Heart left ventricle (tissue), 16 donors: ENCODE measurements around the gene IGLON5. TPM values are rescaled to one million over a fixed set of nuclear protein-coding genes. Genes with fewer than 3 reads are reported as not detected.
A peak's percentile ranks its signal among the peaks of the same experiment; 100 is the strongest.

Source experiments
- ATAC-seq, 4 donors: fragments of 200-7000 bp; cut with Tn5 transposase; one replicate each; pipeline ENCODE4 v1.9.1; 2020 to 2022; ENCODE audit warnings: moderate library complexity in 4 of 4, mild to moderate bottlenecking in 3 of 4, moderate number of reproducible peaks in 1 of 4
- DNase-seq, 5 donors: peaks; one replicate each; pipeline ENCODE4 v3.0.0-alpha.2; 2020
- H3K27ac ChIP-seq, 12 donors: fragments of 200-600 bp; sonication (generic) in 4 of 12; one replicate each; pipeline versions ENCODE4 v1.5.0 to v1.8.0; 2016 to 2022; ENCODE audit warnings: mild to moderate bottlenecking in 2 of 12
- H3K27me3 ChIP-seq, 9 donors: fragments of 200-600 bp; sonication (generic) in 2 of 9; one replicate each; pipeline versions ENCODE4 v1.5.1 to v1.8.0; 2016 to 2022; ENCODE audit warnings: mild to moderate bottlenecking in 3 of 9
- H3K36me3 ChIP-seq, 9 donors: fragments of 200-600 bp; sonication (generic) in 2 of 9; one replicate each; pipeline versions ENCODE4 v1.5.0 to v1.8.0; 2018 to 2022; ENCODE audit warnings: mild to moderate bottlenecking in 2 of 9
- H3K4me1 ChIP-seq, 12 donors: fragments of 200-600 bp; sonication (generic) in 4 of 12; one replicate each; pipeline versions ENCODE4 v1.5.0 to v1.8.0; 2016 to 2022; ENCODE audit warnings: mild to moderate bottlenecking in 3 of 12
- H3K4me3 ChIP-seq, 12 donors: fragments of 200-600 bp; sonication (generic) in 4 of 12; one replicate each; pipeline versions ENCODE4 v1.5.0 to v1.8.0; 2017 to 2022; ENCODE audit warnings: mild to moderate bottlenecking in 9 of 12, moderate library complexity in 4 of 12
- H3K9me3 ChIP-seq, 12 donors: fragments of 200-600 bp; sonication (generic) in 4 of 12; one replicate each; pipeline versions ENCODE4 v1.5.0 to v1.8.0; 2016 to 2022; ENCODE audit warnings: mild to moderate bottlenecking in 1 of 12
- CTCF ChIP-seq, 12 donors: fragments of 200-600 bp; sonication (generic) in 4 of 12; IDR thresholded peaks; one replicate each; pipeline versions ENCODE4 v1.5.0 to v1.8.0; 2018 to 2022; ENCODE audit warnings: antibody characterized with exemption in 12 of 12, mild to moderate bottlenecking in 5 of 12
- POLR2A ChIP-seq, 2 donors: fragments of 450-650 bp; IDR thresholded peaks; one replicate each; pipeline ENCODE4 v1.6.1; 2017; ENCODE audit warnings: antibody characterized with exemption in 2 of 2, mild to moderate bottlenecking in 2 of 2, moderate library complexity in 2 of 2
- WGBS, 4 donors: extraction: QIAGEN DNeasy Blood & Tissue Kit in 2 of 4; methylation state at CpG; one replicate each; pipeline versions ENCODE4 v1.1.5 to v1.1.7; 2013 to 2018; 5-methylcytosine and 5-hydroxymethylcytosine counted together
- intact Hi-C, 10 donors: fragments of 100-400 bp; cut with DNase I; formaldehyde crosslinking; loops; one replicate each; pipeline versions ENCODE4 v1.11.1 to v1.14.2; 2022
- polyA plus RNA-seq, 2 donors: library from polyadenylated mRNA; stranded (reverse); fragments of 200-250 nt; gene quantifications; one replicate each; pipeline ENCODE4 v1.2.3, GENCODE V29; 2013
- total RNA-seq, 9 donors: library from RNA; depleted of rRNA in 2 of 9; stranded (reverse); fragments of >200 nt in 2 of 9; fragmentation: NEBNext Ultra II Directional in 3 of 9; extraction: Animal tissue kit (Norgen Biotek cat#: 25700) in 3 of 9; gene quantifications; one replicate each; pipeline versions ENCODE4 v1.1.0 to v1.2.4, GENCODE V29; 2016 to 2023
- donor health status: ischemic (EF 13 %, LVEDD 7.1; RV severe dilation, severe dysfunction).
- donor health status: healthy with polysubstance abuse.
- donor health status: DM: no; HTN: yes; CAD: no.
- donor health status: DM: no; HTN: no; CAD: no.
- donor health status: ischemic (EF 25% LVEDD 6.9; RV normal size, moderate dysfunction).
- donor health status: ischemic (EF 25% LVEDD 5.7; RV mildly dilated, moderate dysfunction).
- donor health status: healthy.
- donor health status: DM: yes; HTN: yes; CAD: no.
- donor health status: ischemic (EF 35%, LVEDD 5.7; RV mildly dilated, moderate dysfunction).
- donor health status: nonischemic (EF 11% LVEDD 7.7; RV severe dilation, severe dysfunction).
- donor health status: DM: yes; HTN: yes; CAD: no.
- donor health status: PGD.
- donor health status: ischemic (EF 29% LVEDD 5.4; RV normal size, mild dysfunction).
- donor health status: nonischemic (EF 23%, LVEDD 6.1; RV moderate dilation, normal function).

The IGLON5 gene
- total and polyA plus RNA-seq, 11 donors = 0.09 to 0.10 TPM; not detected in 9

- Histone ChIP-seq H3K4me3 (no peak overlapping the region), H3K27me3 (no peaks in the 10 kb centered on the region), H3K9me3 (no peaks in the 10 kb centered on the region), H3K27ac (no peak overlapping the region), H3K36me3 (peaks cover 0 to 6% (median 0%) of the 10 kb centered on the region in 9 donors), H3K4me1 (peaks cover 0 to 27% (median 7%) of the 10 kb centered on the region in 12 donors)
- TF ChIP-seq POLR2A (IDR thresholded peaks at IDR 0.05) = no peak
- TF ChIP-seq CTCF (IDR thresholded peaks at IDR 0.05) = no peak
- 96 to 99% (median 97%) methylated on average over 4 of the region's 4 CpGs for WGBS, 4 donors
- DNase-seq (no peak), ATAC-seq (no peak)
- intact Hi-C loops = no loop called here
Measured at GRCh38 chr19:51359294-51359693, 47.9 kb downstream of the IGLON5 start.

GRCh38 chr19:51361239-51361638, 49.8 kb downstream of the IGLON5 start:
- H3K9me3 ChIP-seq = no peaks in the 10 kb centered on the region
- no peak for TF ChIP-seq CTCF (IDR thresholded peaks at IDR 0.05)
- no peak for TF ChIP-seq POLR2A (IDR thresholded peaks at IDR 0.05)
- no peak overlapping the region for H3K4me3 ChIP-seq
- peaks cover 0 to 6% (median 0%) of the 10 kb centered on the region in 9 donors for H3K36me3 ChIP-seq
- DNase-seq (peak in 1 of 5 donors; percentile 52), ATAC-seq (no peak)
- peak overlapping the region in 2 of 12 donors; percentile 93 to 98 for H3K27ac ChIP-seq
- intact Hi-C loops = loop anchor here in 1 of 10 donors (10.0 kb wide), 1 partner anchor 434 kb away; the partner anchor contains the start of gene FPR3
- WGBS, 4 donors = 76 to 85% (median 81%) methylated on average over 13 of the region's 13 CpGs
- peaks cover 2 to 32% (median 16%) of the 10 kb centered on the region in 12 donors for H3K4me1 ChIP-seq
- H3K27me3 ChIP-seq = no peaks in the 10 kb centered on the region

GRCh38 chr19:51364200-51365106, 53.0 kb downstream of the IGLON5 start:
- Histone ChIP-seq H3K4me1 (peaks cover 2 to 39% (median 22%) of the 10 kb centered on the region in 12 donors), H3K27me3 (no peaks in the 10 kb centered on the region), H3K4me3 (peak overlapping the region in 7 of 12 donors; percentile 68 to 94 (median 82)), H3K9me3 (no peaks in the 10 kb centered on the region), H3K36me3 (no peaks in the 10 kb centered on the region), H3K27ac (peak overlapping the region in 8 of 12 donors; percentile 92 to 98 (median 96))
- no peak for TF ChIP-seq CTCF (IDR thresholded peaks at IDR 0.05)
- no peak for TF ChIP-seq POLR2A (IDR thresholded peaks at IDR 0.05)
- 58 to 75% (median 67%) methylated on average over 15 of the region's 15 CpGs for WGBS, 4 donors
- DNase-seq (no peak), ATAC-seq (no peak)
- intact Hi-C loops = loop anchor here in 5 of 10 donors (2.0 to 10.0 kb wide), 3 partner anchors 24 to 430 kb away; partner anchors contain the start of gene FPR3 (in 1 of the 5)
